Testis (tissue), 3 donors: ENCODE measurements around the gene NUP188. TPM values are rescaled to one million over a fixed set of nuclear protein-coding genes. Genes with fewer than 3 reads are reported as not detected.

Experiments used
- DNase-seq: peaks from one replicate; pipeline ENCODE4 v3.0.0-alpha.2; 2019
- H3K27ac ChIP-seq, 2 donors: fragments of 200-600 bp; sonication (generic); one replicate each; pipeline ENCODE4 v1.5.1; 2019
- H3K27me3 ChIP-seq: fragments of 200-600 bp; sonication (generic); one replicate; pipeline ENCODE4 v1.5.1; 2019
- H3K36me3 ChIP-seq: fragments of 200-600 bp; sonication (generic); one replicate; pipeline ENCODE4 v1.5.1; 2017; ENCODE audit warnings: low read depth; ENCODE audit errors: missing control alignments
- H3K4me1 ChIP-seq: fragments of 200-600 bp; sonication (generic); one replicate; pipeline ENCODE4 v1.5.1; 2019
- H3K4me3 ChIP-seq, 2 donors: fragments of 200-600 bp; sonication (generic); one replicate each; pipeline ENCODE4 v1.5.1; 2017 to 2019
- H3K9me3 ChIP-seq: fragments of 200-600 bp; sonication (generic); one replicate; pipeline ENCODE4 v1.5.1; 2017
- POLR2A ChIP-seq: fragments of 450-650 bp; IDR thresholded peaks from one replicate; pipeline ENCODE4 v1.6.1; 2017; ENCODE audit warnings: antibody characterized with exemption, mild to moderate bottlenecking, moderate library complexity
- WGBS, 2 donors: methylation state at CpG; one replicate each; pipeline ENCODE4 v1.1.5; 2018; 5-methylcytosine and 5-hydroxymethylcytosine counted together
- intact Hi-C: fragments of 100-400 bp; cut with DNase I; formaldehyde crosslinking; loops from one replicate; pipeline ENCODE4 v1.15.1; 2023; ENCODE audit warnings: low total_unique reads
- polyA plus RNA-seq: library from polyadenylated mRNA; stranded (reverse); fragments of 350-450 nt; fragmentation: Illumina TruSeq; extraction: RNeasy Lipid Tissue Mini Kit (QIAGEN cat#74804); gene quantifications from one replicate; pipeline ENCODE4 v1.2.3, GENCODE V29; 2014; ENCODE audit warnings: low read depth, low replicate concordance; ENCODE audit not compliant: insufficient read depth
- total RNA-seq, 2 donors: library from RNA; depleted of rRNA; stranded (reverse); fragments of >200 nt; gene quantifications; one replicate each; pipeline ENCODE4 v1.2.3, GENCODE V29; 2016
- TF ChIP-seq, protein P1 (sequence below), 3 experiments: fragments of 450-650 bp in 2 of 3; fragments of 200-600 bp in 1 of 3; sonication (generic) in 1 of 3; IDR thresholded peaks; one replicate each; pipeline ENCODE4 v1.5.1; 2016 to 2019; ENCODE audit warnings: antibody characterized with exemption in 3 of 3, mild to moderate bottlenecking in 2 of 3, moderate library complexity in 1 of 3

NUP188 gene
- total and polyA plus RNA-seq, 3 donors from 2014 or later: 165 to 241 (median 184) TPM

- no peaks in the 10 kb centered on the region for H3K27me3 ChIP-seq
- WGBS, 2 donors: 13 to 29% methylated on average over 9 of the region's 9 CpGs
- H3K36me3 ChIP-seq: no peaks in the 10 kb centered on the region
- intact Hi-C loops: no loop called here
- H3K4me1 ChIP-seq: peaks cover 38% of the 10 kb centered on the region
- H3K4me3 ChIP-seq: peak overlapping the region; percentile 68 to 73
- DNase-seq: no peak
- no peaks in the 10 kb centered on the region for H3K9me3 ChIP-seq
- TF ChIP-seq, protein P1, sequence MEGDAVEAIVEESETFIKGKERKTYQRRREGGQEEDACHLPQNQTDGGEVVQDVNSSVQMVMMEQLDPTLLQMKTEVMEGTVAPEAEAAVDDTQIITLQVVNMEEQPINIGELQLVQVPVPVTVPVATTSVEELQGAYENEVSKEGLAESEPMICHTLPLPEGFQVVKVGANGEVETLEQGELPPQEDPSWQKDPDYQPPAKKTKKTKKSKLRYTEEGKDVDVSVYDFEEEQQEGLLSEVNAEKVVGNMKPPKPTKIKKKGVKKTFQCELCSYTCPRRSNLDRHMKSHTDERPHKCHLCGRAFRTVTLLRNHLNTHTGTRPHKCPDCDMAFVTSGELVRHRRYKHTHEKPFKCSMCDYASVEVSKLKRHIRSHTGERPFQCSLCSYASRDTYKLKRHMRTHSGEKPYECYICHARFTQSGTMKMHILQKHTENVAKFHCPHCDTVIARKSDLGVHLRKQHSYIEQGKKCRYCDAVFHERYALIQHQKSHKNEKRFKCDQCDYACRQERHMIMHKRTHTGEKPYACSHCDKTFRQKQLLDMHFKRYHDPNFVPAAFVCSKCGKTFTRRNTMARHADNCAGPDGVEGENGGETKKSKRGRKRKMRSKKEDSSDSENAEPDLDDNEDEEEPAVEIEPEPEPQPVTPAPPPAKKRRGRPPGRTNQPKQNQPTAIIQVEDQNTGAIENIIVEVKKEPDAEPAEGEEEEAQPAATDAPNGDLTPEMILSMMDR (IDR thresholded peaks at IDR 0.05): no peak
- TF ChIP-seq POLR2A: no peak
- H3K27ac ChIP-seq: peak overlapping the region; percentile 33 to 68
Measured at GRCh38 chr9:129027224-129027684, 79.8 kb downstream of the NUP188 start.

- peak; percentile 46 for DNase-seq
Measured at GRCh38 chr9:129027685-129028191, 80.2 kb downstream of the NUP188 start.

GRCh38 chr9:129028192-129028966 is 80.9 kb downstream of the NUP188 start, which contains the start of gene SH3GLB2:
Gene SH3GLB2, minus strand, starts transcription at chr9:129028331. Its CDS starts 177 bp downstream, at chr9:129028154.
- intact Hi-C loops: no loop called here
- Histone ChIP-seq H3K27me3 (no peaks in the 10 kb centered on the region), H3K4me1 (peaks cover 27% of the 10 kb centered on the region), H3K36me3 (no peaks in the 10 kb centered on the region), H3K4me3 (peak within 1 kb of the TSS; percentile 68 to 73), H3K9me3 (no peaks in the 10 kb centered on the region), H3K27ac (peak within 1 kb of the TSS; percentile 33 to 68)
- WGBS, 2 donors: 4 to 6% methylated on average over 22 of the region's 60 CpGs
- TF ChIP-seq POLR2A: no peak
- TF ChIP-seq, protein P1 (IDR thresholded peaks at IDR 0.05): peak; percentile 47 to 90 (median 74)
- DNase-seq: peak; percentile 94

More at GRCh38 chr9:129027685-129028191, 80.2 kb downstream of the NUP188 start:
- WGBS, 2 donors: 0% methylated on average over 1 to 43 of the region's 47 CpGs
- intact Hi-C loops: no loop called here
- Histone ChIP-seq H3K4me3 (peak overlapping the region; percentile 68 to 73), H3K9me3 (no peaks in the 10 kb centered on the region), H3K27me3 (no peaks in the 10 kb centered on the region), H3K27ac (peak overlapping the region; percentile 33 to 68), H3K36me3 (no peaks in the 10 kb centered on the region), H3K4me1 (peaks cover 33% of the 10 kb centered on the region)
- TF ChIP-seq, protein P1 (IDR thresholded peaks at IDR 0.05): no peak
- TF ChIP-seq POLR2A: no peak

GRCh38 chr9:129030191-129030590 is 82.7 kb downstream of the NUP188 start:
- Histone ChIP-seq H3K27me3 (no peaks in the 10 kb centered on the region), H3K9me3 (no peaks in the 10 kb centered on the region), H3K27ac (no peak overlapping the region), H3K4me3 (no peak overlapping the region), H3K4me1 (peaks cover 22% of the 10 kb centered on the region), H3K36me3 (no peaks in the 10 kb centered on the region)
- TF ChIP-seq POLR2A: no peak
- TF ChIP-seq, protein P1 (IDR thresholded peaks at IDR 0.05): no peak
- no peak for DNase-seq
- intact Hi-C loops: no loop called here
